Bronchial epithelial cell (primary cell): ENCODE results near the gene ABCD4. TPM values are rescaled to one million over a fixed set of nuclear protein-coding genes. Genes with fewer than 3 reads are reported as not detected.

Experiments
- DNase-seq: peaks from one replicate; pipeline ENCODE4 v3.0.0-alpha.2; 2010; ENCODE audit warnings: low read depth
- FAIRE-seq: peaks from 2 replicates; lab custom pipeline; 2011; peaks lifted over from hg19 to GRCh38; lab: Jason Lieb, UNC
- H3K27me3 ChIP-seq: 2 replicates; pipeline ENCODE4 v1.5.1; 2011; ENCODE audit warnings: low read length; ENCODE audit not compliant: control insufficient read depth, insufficient read depth
- H3K36me3 ChIP-seq: 2 replicates; pipeline ENCODE4 v1.5.1; 2011; ENCODE audit warnings: low read length; ENCODE audit not compliant: control insufficient read depth, insufficient read depth
- H3K4me3 ChIP-seq: 2 replicates; pipeline ENCODE4 v1.5.1; 2011; ENCODE audit warnings: mild to moderate bottlenecking, low read depth, low read length, control low read depth
- CTCF ChIP-seq: IDR thresholded peaks from 2 replicates; pipeline ENCODE4 v1.5.1; 2011; ENCODE audit warnings: mild to moderate bottlenecking, moderate library complexity, low read length, control low read depth, inconsistent platforms; ENCODE audit not compliant: insufficient read depth, severe bottlenecking
- total RNA-seq: library from RNA; depleted of rRNA; stranded (reverse); fragments of >200 nt; gene quantifications from 2 replicates; pipeline ENCODE4 v1.2.1, GENCODE V29; 2014

ABCD4 gene
- total RNA-seq, 1 donor from 2014 or later: 13.2 TPM

DNA sequence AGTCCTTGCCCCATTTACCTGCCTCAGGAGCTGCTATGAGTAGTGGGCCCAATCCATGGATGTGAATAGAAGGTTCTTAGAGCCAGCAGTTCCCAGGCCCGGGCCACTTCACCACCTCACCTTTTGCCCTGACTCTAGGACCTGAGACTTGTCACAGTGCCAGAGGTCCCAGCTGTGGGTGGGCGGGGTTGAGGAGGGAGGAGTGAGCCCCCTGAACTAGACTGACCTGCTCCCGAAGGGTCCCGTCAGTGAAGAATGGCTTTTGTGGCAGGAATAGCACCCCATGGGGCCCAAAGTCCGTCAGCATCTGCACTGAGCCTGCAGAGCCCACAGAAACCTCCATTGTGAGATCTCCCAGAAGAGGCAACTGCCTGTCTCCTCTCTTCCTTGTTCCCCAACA is 12.9 kb downstream of the ABCD4 start:
- no peak for TF ChIP-seq CTCF
- no peak for DNase-seq
- FAIRE-seq: no peak
- no peak overlapping the region for H3K4me3 ChIP-seq
- peaks cover 25% of the 10 kb centered on the region for H3K36me3 ChIP-seq
- no peaks in the 10 kb centered on the region for H3K27me3 ChIP-seq

DNA sequence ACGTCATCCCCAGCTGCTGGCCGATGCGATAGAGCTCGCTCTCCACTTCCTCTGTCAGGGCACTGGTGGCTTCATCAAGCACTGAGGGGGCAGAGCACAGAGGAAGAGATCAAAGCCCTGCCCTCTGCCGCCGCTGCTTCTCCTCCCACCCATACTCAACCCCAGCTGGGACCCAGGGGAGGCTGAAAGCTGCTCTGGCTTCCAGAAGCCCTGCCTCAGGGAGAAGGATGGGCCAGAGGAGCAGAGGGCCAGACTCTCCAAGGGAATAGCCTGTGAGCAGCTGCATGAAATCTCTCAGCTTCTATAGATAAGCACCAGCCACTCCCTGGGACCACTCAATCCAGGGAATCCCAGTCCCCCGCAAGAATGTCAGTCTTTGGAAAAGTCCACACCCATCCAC is 16.0 kb downstream of the ABCD4 start:
- FAIRE-seq (no peak), DNase-seq (no peak)
- TF ChIP-seq CTCF: no peak
- no peaks in the 10 kb centered on the region for H3K27me3 ChIP-seq
- peaks cover 23% of the 10 kb centered on the region for H3K36me3 ChIP-seq
- H3K4me3 ChIP-seq: no peak overlapping the region

GRCh38 chr14:74281069-74281468 is 21.7 kb downstream of the ABCD4 start:
- FAIRE-seq (no peak), DNase-seq (no peak)

GRCh38 chr14:74278080-74278479 is 24.7 kb downstream of the ABCD4 start:
- FAIRE-seq (no peak), DNase-seq (no peak)
- H3K36me3 ChIP-seq: no peaks in the 10 kb centered on the region
- H3K27me3 ChIP-seq: peaks cover 2% of the 10 kb centered on the region
- no peak overlapping the region for H3K4me3 ChIP-seq
- no peak for TF ChIP-seq CTCF

More at GRCh38 chr14:74281069-74281468, 21.7 kb downstream of the ABCD4 start:
- TF ChIP-seq CTCF: no peak
- H3K27me3 ChIP-seq: peaks cover 2% of the 10 kb centered on the region
- no peak overlapping the region for H3K4me3 ChIP-seq
- H3K36me3 ChIP-seq: peaks cover 5% of the 10 kb centered on the region

DNA sequence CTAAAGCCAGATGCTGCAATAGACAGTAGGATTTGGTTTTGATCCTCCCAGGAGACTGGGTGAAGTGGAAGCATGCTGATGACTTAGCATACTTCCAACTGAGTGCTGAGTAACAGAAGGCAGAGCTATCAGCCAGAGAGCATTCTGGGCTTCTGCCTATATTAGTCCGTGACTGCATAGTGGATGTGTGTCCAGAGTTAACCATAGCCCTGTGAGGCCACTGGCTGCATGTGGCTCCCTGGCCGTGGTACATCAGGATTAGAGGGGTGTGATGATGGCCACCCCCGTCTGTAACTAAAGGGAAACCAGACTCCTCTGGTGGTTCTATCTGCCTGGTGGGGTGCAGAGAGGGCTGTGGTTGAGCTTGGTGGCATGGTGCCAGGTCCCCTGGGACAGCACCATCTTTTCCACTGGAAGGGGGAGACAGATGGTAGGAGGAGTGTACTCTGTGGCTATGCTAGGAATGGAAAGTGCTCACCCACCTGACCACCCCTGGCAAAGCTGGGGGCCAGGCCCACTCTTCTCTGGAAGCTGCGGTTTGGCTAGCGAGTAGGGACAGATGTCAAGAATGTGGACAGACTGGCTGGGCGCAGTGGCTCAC is 27.4 kb downstream of the ABCD4 start:
- DNase-seq (peak; percentile 68), FAIRE-seq (peak; percentile 40)
- H3K27me3 ChIP-seq: peaks cover 2% of the 10 kb centered on the region

More for the DNA sequence above, 27.4 kb downstream of the ABCD4 start:
- Histone ChIP-seq H3K4me3 (no peak overlapping the region), H3K36me3 (no peaks in the 10 kb centered on the region)
- TF ChIP-seq CTCF: no peak
